NB4 (cell line): Measurements from ENCODE around the gene SH3D19.

Experiments
- POLR2A ChIP-seq: IDR thresholded peaks from 2 replicates; pipeline ENCODE4 v1.6.1; 2011; ENCODE audit warnings: mild to moderate bottlenecking; ENCODE audit not compliant: insufficient read length; ENCODE audit errors: extremely low read depth
- TF ChIP-seq, protein P1 (sequence below): IDR thresholded peaks from one replicate; pipeline ENCODE4 v1.5.1; 2012; ENCODE audit warnings: low read depth, low read length
- TF ChIP-seq, protein P2 (sequence below): IDR thresholded peaks from 2 replicates; pipeline ENCODE4 v1.6.1; 2011; ENCODE audit warnings: low read depth, low read length

DNA sequence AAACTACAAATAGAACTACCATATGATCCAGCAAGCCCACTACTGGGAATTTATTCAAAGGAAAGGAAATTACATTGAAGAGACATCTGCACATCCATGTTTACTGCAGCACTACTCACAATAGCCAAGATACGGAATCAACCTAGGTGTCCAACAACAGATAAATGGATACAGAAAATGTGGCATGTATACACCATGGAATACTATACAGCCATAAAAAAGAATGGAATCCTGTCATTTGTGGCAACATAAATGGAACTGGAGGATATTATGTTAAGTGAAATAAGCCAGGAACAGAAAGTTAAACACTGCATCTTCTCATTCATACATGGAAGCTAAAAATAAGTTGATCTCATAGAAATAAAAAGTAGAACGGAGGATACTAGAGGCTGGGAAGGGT, 167.9 kb downstream of the SH3D19 start:
- TF ChIP-seq, protein P1, sequence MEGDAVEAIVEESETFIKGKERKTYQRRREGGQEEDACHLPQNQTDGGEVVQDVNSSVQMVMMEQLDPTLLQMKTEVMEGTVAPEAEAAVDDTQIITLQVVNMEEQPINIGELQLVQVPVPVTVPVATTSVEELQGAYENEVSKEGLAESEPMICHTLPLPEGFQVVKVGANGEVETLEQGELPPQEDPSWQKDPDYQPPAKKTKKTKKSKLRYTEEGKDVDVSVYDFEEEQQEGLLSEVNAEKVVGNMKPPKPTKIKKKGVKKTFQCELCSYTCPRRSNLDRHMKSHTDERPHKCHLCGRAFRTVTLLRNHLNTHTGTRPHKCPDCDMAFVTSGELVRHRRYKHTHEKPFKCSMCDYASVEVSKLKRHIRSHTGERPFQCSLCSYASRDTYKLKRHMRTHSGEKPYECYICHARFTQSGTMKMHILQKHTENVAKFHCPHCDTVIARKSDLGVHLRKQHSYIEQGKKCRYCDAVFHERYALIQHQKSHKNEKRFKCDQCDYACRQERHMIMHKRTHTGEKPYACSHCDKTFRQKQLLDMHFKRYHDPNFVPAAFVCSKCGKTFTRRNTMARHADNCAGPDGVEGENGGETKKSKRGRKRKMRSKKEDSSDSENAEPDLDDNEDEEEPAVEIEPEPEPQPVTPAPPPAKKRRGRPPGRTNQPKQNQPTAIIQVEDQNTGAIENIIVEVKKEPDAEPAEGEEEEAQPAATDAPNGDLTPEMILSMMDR, result no peak
- TF ChIP-seq POLR2A, result no peak
- TF ChIP-seq, protein P2, sequence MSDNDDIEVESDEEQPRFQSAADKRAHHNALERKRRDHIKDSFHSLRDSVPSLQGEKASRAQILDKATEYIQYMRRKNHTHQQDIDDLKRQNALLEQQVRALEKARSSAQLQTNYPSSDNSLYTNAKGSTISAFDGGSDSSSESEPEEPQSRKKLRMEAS, result no peak
